ENCODE data around the gene ARHGAP11A.

DNA sequence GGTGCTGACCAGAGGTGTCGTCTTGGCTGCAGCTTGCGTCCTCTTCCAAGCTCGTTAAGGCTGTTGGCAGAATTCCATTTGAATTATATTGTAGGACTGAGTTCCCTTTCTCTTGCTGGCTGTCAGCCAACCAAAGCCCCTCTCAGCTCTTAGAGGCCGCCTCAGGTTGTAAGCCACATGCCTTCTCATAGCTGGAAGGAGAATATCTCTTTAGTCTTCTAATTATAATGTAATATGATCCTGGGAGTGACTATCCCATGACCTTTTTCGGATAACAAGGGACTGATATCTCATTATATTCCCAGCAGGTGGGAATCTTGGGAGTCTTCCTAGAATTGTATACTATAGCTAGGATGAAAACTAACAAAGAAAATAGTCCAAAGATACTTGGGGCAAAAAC, 31.0 kb downstream of the ARHGAP11A start:
- TF ChIP-seq POLR2A (IDR thresholded peaks at IDR 0.05; ENCODE audit: control extremely low read depth in 1 of 2, low read depth in 2 of 2, low read length in 2 of 2) = no peak
- TF ChIP-seq, protein P1, sequence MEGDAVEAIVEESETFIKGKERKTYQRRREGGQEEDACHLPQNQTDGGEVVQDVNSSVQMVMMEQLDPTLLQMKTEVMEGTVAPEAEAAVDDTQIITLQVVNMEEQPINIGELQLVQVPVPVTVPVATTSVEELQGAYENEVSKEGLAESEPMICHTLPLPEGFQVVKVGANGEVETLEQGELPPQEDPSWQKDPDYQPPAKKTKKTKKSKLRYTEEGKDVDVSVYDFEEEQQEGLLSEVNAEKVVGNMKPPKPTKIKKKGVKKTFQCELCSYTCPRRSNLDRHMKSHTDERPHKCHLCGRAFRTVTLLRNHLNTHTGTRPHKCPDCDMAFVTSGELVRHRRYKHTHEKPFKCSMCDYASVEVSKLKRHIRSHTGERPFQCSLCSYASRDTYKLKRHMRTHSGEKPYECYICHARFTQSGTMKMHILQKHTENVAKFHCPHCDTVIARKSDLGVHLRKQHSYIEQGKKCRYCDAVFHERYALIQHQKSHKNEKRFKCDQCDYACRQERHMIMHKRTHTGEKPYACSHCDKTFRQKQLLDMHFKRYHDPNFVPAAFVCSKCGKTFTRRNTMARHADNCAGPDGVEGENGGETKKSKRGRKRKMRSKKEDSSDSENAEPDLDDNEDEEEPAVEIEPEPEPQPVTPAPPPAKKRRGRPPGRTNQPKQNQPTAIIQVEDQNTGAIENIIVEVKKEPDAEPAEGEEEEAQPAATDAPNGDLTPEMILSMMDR (IDR thresholded peaks at IDR 0.05; ENCODE audit: control extremely low read depth in 1 of 3, insufficient read depth in 1 of 3, low read depth in 1 of 3, low read length in 3 of 3) = no peak
